Liver (tissue), 3 donors: ENCODE results near the gene TAF15.

Experiments
- EGR1 ChIP-seq, 2 donors: IDR thresholded peaks; 2 replicates each; pipeline ENCODE4 v1.6.1; 2016 to 2018; ENCODE audit warnings: antibody characterized with exemption in 2 of 2, low read depth in 2 of 2
- MAX ChIP-seq: IDR thresholded peaks from 2 replicates; pipeline ENCODE4 v1.6.1; 2016; ENCODE audit warnings: antibody characterized with exemption
- YY1 ChIP-seq: IDR thresholded peaks from 2 replicates; pipeline ENCODE4 v1.6.1; 2016; ENCODE audit warnings: antibody characterized with exemption, mild to moderate bottlenecking
- TF ChIP-seq, protein P1 (sequence below): fragments of 150-350 bp; IDR thresholded peaks from 2 replicates; pipeline ENCODE4 v1.5.1; 2017; ENCODE audit warnings: improper control_type of control experiment, low read depth, low read length; ENCODE audit not compliant: missing input control
- TF ChIP-seq, protein P2 (sequence below): IDR thresholded peaks from 2 replicates; pipeline ENCODE4 v1.6.1; 2016; ENCODE audit warnings: antibody characterized with exemption
- donor health status: healthy.
- donor health status: healthy.

DNA sequence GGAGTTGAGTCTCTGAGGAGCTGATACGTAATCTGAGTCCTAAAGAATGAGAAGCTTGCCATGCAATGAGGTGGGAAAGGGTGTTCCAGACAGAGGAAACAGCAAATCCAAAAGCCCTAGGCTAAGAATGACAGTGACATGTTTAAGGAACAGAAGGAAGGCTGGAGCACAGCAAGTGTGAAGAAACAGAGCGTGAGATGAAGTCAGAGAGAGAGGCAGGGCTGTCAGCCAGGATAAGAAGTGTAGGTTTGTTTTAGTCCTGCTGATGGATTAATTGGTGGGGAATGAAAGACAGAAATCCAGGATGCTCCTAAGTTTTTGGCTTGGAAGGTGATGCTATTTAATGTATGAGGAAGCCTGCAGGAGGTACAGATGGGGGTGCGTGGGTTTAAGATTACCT lies 28.3 kb upstream of the TAF15 start:
- TF ChIP-seq, protein P1, sequence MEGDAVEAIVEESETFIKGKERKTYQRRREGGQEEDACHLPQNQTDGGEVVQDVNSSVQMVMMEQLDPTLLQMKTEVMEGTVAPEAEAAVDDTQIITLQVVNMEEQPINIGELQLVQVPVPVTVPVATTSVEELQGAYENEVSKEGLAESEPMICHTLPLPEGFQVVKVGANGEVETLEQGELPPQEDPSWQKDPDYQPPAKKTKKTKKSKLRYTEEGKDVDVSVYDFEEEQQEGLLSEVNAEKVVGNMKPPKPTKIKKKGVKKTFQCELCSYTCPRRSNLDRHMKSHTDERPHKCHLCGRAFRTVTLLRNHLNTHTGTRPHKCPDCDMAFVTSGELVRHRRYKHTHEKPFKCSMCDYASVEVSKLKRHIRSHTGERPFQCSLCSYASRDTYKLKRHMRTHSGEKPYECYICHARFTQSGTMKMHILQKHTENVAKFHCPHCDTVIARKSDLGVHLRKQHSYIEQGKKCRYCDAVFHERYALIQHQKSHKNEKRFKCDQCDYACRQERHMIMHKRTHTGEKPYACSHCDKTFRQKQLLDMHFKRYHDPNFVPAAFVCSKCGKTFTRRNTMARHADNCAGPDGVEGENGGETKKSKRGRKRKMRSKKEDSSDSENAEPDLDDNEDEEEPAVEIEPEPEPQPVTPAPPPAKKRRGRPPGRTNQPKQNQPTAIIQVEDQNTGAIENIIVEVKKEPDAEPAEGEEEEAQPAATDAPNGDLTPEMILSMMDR = no peak
- TF ChIP-seq, protein P2, sequence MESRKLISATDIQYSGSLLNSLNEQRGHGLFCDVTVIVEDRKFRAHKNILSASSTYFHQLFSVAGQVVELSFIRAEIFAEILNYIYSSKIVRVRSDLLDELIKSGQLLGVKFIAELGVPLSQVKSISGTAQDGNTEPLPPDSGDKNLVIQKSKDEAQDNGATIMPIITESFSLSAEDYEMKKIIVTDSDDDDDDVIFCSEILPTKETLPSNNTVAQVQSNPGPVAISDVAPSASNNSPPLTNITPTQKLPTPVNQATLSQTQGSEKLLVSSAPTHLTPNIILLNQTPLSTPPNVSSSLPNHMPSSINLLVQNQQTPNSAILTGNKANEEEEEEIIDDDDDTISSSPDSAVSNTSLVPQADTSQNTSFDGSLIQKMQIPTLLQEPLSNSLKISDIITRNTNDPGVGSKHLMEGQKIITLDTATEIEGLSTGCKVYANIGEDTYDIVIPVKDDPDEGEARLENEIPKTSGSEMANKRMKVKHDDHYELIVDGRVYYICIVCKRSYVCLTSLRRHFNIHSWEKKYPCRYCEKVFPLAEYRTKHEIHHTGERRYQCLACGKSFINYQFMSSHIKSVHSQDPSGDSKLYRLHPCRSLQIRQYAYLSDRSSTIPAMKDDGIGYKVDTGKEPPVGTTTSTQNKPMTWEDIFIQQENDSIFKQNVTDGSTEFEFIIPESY = no peak
- no peak for TF ChIP-seq EGR1 (IDR thresholded peaks at IDR 0.05; ENCODE audit: low read depth in 2 of 2)
- no peak for TF ChIP-seq MAX
- no peak for TF ChIP-seq YY1
